Osteocyte (in vitro differentiated cells): ENCODE measurements around the gene CTCFL. TPM values are rescaled to one million over a fixed set of nuclear protein-coding genes. Genes with fewer than 3 reads are reported as not detected.

Experiments
- DNase-seq: peaks from one replicate; pipeline ENCODE4 v3.0.0; 2021; ENCODE audit warnings: mixed read lengths; ENCODE audit not compliant: unreplicated experiment; ENCODE audit errors: extremely low spot score
- H3K27ac Mint-ChIP-seq: one replicate; pipeline ENCODE4 v1.8.0; 2021; ENCODE audit warnings: mild to moderate bottlenecking, mixed read lengths; ENCODE audit not compliant: unreplicated experiment
- H3K27me3 Mint-ChIP-seq: one replicate; pipeline ENCODE4 v1.8.0; 2021; ENCODE audit warnings: mixed read lengths; ENCODE audit not compliant: unreplicated experiment
- H3K36me3 Mint-ChIP-seq: one replicate; pipeline ENCODE4 v1.8.0; 2021; ENCODE audit warnings: mixed read lengths; ENCODE audit not compliant: unreplicated experiment
- H3K4me1 Mint-ChIP-seq: one replicate; pipeline ENCODE4 v1.8.0; 2021; ENCODE audit warnings: mixed read lengths; ENCODE audit not compliant: unreplicated experiment
- H3K4me3 Mint-ChIP-seq: one replicate; pipeline ENCODE4 v1.8.0; 2021; ENCODE audit warnings: mild to moderate bottlenecking, moderate library complexity, mixed read lengths; ENCODE audit not compliant: unreplicated experiment
- H3K9me3 Mint-ChIP-seq: one replicate; pipeline ENCODE4 v1.8.0; 2021; ENCODE audit warnings: mixed read lengths; ENCODE audit not compliant: unreplicated experiment
- total RNA-seq: library from RNA; stranded (reverse); gene quantifications from 2 replicates; pipeline ENCODE4 v1.2.1, GENCODE V29; 2021
- TF ChIP-seq, protein P1 (sequence below): fragments of 200-600 bp; sonication (generic); IDR thresholded peaks from 2 replicates; pipeline ENCODE4 v1.5.0; 2021; ENCODE audit warnings: antibody characterized with exemption, mild to moderate bottlenecking, moderate library complexity

Gene CTCFL
- total RNA-seq, 1 donor from 2014 or later, result not detected

DNA sequence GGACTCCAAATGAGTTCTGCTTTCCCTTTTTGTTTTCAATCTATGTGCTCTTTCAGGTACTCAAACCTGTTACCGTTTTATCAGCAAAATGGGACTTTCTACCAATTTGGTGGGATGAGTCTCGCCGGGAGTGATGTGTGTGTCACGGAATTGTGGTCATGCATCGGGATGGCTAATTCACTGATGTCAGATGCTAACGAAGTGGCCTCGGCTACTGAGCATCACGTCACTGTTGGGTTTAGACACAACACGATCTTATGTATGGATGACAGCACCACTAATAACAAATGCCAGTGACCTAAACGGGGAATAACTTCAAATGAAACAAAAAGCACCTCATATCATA is 34.3 kb upstream of the CTCFL start:
- no peaks in the 10 kb centered on the region for H3K9me3 Mint-ChIP-seq
- H3K27ac Mint-ChIP-seq, result no peak overlapping the region
- no peak for DNase-seq
- TF ChIP-seq, protein P1, sequence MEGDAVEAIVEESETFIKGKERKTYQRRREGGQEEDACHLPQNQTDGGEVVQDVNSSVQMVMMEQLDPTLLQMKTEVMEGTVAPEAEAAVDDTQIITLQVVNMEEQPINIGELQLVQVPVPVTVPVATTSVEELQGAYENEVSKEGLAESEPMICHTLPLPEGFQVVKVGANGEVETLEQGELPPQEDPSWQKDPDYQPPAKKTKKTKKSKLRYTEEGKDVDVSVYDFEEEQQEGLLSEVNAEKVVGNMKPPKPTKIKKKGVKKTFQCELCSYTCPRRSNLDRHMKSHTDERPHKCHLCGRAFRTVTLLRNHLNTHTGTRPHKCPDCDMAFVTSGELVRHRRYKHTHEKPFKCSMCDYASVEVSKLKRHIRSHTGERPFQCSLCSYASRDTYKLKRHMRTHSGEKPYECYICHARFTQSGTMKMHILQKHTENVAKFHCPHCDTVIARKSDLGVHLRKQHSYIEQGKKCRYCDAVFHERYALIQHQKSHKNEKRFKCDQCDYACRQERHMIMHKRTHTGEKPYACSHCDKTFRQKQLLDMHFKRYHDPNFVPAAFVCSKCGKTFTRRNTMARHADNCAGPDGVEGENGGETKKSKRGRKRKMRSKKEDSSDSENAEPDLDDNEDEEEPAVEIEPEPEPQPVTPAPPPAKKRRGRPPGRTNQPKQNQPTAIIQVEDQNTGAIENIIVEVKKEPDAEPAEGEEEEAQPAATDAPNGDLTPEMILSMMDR, result no peak
- peaks cover 57% of the 10 kb centered on the region for H3K27me3 Mint-ChIP-seq
- no peak overlapping the region for H3K4me3 Mint-ChIP-seq
- H3K36me3 Mint-ChIP-seq, result no peaks in the 10 kb centered on the region
- no peaks in the 10 kb centered on the region for H3K4me1 Mint-ChIP-seq

DNA sequence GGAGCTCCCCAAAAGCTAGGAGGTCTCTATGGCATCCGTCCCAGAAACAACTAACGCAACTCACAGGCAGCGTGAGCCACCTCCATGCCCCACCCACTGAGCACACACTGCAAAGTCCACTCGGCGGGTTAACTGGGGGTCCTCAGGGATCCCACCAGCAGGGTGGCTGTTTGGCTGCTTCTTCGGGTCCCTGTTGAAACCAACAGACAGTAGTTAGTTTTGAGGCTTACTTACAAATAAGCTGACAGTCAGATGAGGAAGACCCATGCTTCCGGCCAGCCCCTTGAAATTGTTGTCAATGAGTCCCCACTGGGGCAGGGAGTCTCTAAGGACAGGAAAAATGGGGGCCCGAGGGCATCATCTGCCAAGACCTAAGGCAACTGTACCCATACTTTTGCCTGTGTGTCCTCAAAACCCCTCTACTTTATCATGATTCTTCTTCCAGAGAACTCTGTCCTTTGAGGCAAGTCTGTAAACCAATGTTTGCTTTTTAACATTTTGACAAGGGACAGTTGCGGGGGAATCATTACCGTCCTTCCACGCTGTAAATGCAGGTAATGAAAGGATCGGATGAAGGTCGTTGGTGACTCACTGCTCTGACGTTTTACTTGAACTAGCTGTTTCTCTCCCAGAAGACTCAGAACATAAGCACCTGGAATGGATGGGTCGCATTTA is 33.8 kb upstream of the CTCFL start:
- Mint-ChIP-seq H3K36me3 (no peaks in the 10 kb centered on the region), H3K27me3 (peaks cover 59% of the 10 kb centered on the region), H3K4me3 (no peak overlapping the region), H3K27ac (no peak overlapping the region), H3K4me1 (no peaks in the 10 kb centered on the region), H3K9me3 (no peaks in the 10 kb centered on the region)
- DNase-seq, result no peak
- TF ChIP-seq, protein P1, result no peak

DNA sequence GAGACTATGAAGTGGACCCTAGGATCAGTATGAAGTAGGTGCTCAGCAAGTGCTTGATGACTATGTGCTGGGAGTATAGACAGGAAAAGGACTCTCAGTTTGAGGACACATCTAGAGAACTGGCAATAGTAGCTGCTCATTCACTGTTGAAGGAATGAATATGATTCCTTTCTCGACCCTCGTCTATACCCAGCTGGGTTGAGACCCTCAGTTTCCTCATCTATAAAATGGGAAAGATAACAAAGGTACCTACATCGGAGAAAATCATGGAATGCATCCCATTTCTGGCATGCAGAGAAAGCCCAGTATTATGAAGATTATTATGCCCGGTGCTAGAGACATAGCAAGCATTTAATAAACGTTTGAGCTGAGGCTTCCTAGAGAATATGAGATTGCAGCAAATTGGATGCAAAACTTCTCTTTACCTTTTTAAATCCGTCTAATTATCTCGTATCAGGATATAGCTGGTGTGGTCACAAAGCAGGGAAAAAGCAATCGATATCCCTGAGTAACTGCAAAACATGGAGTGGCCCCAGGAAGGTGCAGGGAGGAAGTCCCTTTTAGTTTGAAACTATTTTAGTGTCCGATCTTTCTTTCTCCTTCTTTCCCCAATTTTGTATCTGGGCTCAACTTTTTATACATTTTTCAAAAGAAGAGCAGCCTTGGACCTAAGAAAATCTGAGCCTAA is 33.1 kb upstream of the CTCFL start:
- H3K4me1 Mint-ChIP-seq, result no peaks in the 10 kb centered on the region
- H3K36me3 Mint-ChIP-seq, result no peaks in the 10 kb centered on the region
- no peak for DNase-seq
- TF ChIP-seq, protein P1, result no peak
- H3K27ac Mint-ChIP-seq, result no peak overlapping the region
- H3K27me3 Mint-ChIP-seq, result peaks cover 64% of the 10 kb centered on the region
- H3K9me3 Mint-ChIP-seq, result no peaks in the 10 kb centered on the region
- no peak overlapping the region for H3K4me3 Mint-ChIP-seq

DNA sequence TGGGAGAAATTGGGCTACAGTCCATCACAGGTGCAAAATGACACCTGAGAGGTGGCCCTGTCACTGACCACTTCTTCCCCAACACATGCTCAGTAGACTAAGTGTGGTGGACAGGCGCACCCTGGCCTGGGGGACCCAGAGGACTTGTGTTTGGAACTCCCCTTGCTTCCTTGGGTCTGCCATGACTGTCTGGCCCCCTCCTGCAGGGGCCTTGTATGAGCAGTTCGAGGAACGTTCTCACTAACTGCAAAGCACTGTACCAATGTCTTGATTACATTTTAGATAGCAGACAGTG is 32.0 kb upstream of the CTCFL start:
- Mint-ChIP-seq H3K27ac (no peak overlapping the region), H3K4me1 (no peaks in the 10 kb centered on the region), H3K4me3 (no peak overlapping the region), H3K9me3 (no peaks in the 10 kb centered on the region), H3K36me3 (no peaks in the 10 kb centered on the region), H3K27me3 (peaks cover 67% of the 10 kb centered on the region)
- TF ChIP-seq, protein P1, result no peak
- no peak for DNase-seq

DNA sequence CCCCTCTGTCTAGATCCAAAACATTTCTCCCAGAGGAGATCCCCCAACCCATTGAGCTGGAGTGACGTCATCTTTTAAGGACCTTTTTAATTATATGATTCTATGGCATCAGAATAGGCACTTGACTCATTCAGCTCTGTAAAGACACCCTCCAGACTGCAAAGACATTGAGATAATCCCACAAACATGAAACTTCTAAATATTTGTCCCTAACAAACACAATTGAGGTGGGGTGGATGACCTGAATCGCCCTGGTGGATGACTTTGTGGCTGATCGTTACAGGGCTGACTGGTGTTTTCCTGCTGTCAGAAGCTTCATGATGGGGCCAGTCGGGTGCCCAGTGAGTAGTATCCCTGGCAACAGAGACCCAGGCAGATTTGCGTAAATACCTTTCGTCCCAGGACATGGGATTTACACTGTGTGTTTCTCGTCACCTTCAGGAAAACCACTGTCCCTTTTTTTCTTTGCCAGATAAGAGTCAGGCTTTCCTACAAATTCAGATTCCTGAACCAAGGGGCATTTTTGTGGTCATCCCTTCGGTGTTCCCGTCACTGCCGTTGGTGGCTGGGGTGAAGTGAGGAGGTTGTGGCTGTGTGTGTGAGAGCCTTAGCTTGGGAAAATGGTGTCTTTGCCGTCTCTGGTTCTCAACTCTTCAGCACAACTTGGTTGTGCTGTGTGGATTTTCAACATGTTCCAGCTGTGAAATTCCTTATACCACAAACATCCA is 30.7 kb upstream of the CTCFL start:
- DNase-seq, result no peak
- Mint-ChIP-seq H3K27me3 (peaks cover 70% of the 10 kb centered on the region), H3K9me3 (no peaks in the 10 kb centered on the region)

More for the DNA sequence above, 30.7 kb upstream of the CTCFL start:
- H3K27ac Mint-ChIP-seq, result no peak overlapping the region
- no peak overlapping the region for H3K4me3 Mint-ChIP-seq
- no peaks in the 10 kb centered on the region for H3K36me3 Mint-ChIP-seq
- H3K4me1 Mint-ChIP-seq, result no peaks in the 10 kb centered on the region
- TF ChIP-seq, protein P1, result no peak
